Stomach (tissue), 4 donors: ENCODE measurements around the gene TSHZ1.

Experiments
- EP300 ChIP-seq: sonication (generic); formaldehyde crosslinking; IDR thresholded peaks from one replicate; pipeline ENCODE4 v1.6.1; 2017; ENCODE audit warnings: antibody characterized with exemption
- POLR2A ChIP-seq, 4 donors: fragments of 450-650 bp; IDR thresholded peaks; one replicate each; pipeline ENCODE4 v1.6.1; 2016; ENCODE audit warnings: antibody characterized with exemption in 4 of 4, control low read depth in 2 of 4, mild to moderate bottlenecking in 1 of 4, moderate library complexity in 1 of 4
- POLR2AphosphoS5 ChIP-seq, 3 donors: sonication (generic); formaldehyde crosslinking; IDR thresholded peaks; one replicate each; pipeline ENCODE4 v1.6.1; 2016; ENCODE audit warnings: antibody characterized with exemption in 3 of 3
- TF ChIP-seq, protein P1 (sequence below), 7 experiments: fragments of 450-650 bp in 4 of 7; fragments of 200-600 bp in 3 of 7; sonication (generic) in 3 of 7; IDR thresholded peaks; one replicate each; pipeline ENCODE4 v1.5.1; 2016 to 2019; ENCODE audit warnings: antibody characterized with exemption in 7 of 7, control low read depth in 2 of 7, mild to moderate bottlenecking in 1 of 7

- TF ChIP-seq POLR2A (IDR thresholded peaks at IDR 0.05) (no peak), EP300 (no peak), POLR2AphosphoS5 (IDR thresholded peaks at IDR 0.05) (no peak)
- TF ChIP-seq, protein P1, sequence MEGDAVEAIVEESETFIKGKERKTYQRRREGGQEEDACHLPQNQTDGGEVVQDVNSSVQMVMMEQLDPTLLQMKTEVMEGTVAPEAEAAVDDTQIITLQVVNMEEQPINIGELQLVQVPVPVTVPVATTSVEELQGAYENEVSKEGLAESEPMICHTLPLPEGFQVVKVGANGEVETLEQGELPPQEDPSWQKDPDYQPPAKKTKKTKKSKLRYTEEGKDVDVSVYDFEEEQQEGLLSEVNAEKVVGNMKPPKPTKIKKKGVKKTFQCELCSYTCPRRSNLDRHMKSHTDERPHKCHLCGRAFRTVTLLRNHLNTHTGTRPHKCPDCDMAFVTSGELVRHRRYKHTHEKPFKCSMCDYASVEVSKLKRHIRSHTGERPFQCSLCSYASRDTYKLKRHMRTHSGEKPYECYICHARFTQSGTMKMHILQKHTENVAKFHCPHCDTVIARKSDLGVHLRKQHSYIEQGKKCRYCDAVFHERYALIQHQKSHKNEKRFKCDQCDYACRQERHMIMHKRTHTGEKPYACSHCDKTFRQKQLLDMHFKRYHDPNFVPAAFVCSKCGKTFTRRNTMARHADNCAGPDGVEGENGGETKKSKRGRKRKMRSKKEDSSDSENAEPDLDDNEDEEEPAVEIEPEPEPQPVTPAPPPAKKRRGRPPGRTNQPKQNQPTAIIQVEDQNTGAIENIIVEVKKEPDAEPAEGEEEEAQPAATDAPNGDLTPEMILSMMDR (IDR thresholded peaks at IDR 0.05) = no peak
These were observed 7.7 kb downstream of the TSHZ1 start for GRCh38 chr18:75218065-75218923.
